GM18951 (cell line): ENCODE measurements around the gene MFSD12.
"Not testable (repeated sequence)": the region's sequence is repeated elsewhere in the genome, so short reads cannot be mapped to it uniquely, and the experiment has no call there.

Source experiments
- POLR2A ChIP-seq: IDR thresholded peaks from 4 replicates; pipeline ENCODE4 v1.6.1; 2011; ENCODE audit warnings: mild to moderate bottlenecking; ENCODE audit not compliant: insufficient read length, insufficient read depth; ENCODE audit errors: extremely low read depth
- in situ Hi-C: fragments of 300-500 bp; cut with MboI; formaldehyde crosslinking; loops from one replicate; pipeline ENCODE4 v1.12.0; 2022; ENCODE audit warnings: low sequenced_read_pairs, mixed read lengths, inconsistent platforms; ENCODE audit not compliant: unreplicated experiment

MFSD12 gene

DNA sequence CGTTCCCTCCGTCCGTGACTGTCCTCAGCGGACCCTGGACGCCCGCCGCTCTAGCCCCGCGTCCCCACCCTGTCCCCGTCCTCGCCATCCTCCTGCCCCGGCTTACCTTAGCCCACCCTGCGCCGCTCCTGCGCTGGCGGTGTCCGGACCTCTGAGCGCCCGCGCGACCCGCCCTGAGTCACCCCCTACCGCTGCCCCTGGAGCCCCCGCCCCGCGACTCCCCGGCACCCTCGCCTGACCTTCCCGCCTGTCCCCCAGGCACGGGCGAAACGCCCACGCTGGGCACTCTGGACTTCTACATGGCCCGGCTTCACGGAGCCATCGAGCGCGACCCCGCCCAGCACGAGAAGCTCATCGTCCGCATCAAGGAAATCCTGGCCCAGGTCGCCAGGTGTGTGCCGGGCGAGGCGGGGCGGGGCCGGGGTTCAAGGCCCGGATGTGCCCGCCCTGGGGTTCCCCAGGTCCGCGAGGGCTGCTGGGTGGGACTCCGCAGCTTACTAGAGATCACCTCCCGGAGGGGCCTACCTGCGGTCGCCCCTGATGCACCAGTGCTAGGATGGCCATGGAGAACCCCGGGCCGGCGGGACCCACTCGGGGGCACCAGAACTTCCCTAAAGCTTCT, 20.4 kb upstream of the MFSD12 start:
- in situ Hi-C loops = no loop called here

DNA sequence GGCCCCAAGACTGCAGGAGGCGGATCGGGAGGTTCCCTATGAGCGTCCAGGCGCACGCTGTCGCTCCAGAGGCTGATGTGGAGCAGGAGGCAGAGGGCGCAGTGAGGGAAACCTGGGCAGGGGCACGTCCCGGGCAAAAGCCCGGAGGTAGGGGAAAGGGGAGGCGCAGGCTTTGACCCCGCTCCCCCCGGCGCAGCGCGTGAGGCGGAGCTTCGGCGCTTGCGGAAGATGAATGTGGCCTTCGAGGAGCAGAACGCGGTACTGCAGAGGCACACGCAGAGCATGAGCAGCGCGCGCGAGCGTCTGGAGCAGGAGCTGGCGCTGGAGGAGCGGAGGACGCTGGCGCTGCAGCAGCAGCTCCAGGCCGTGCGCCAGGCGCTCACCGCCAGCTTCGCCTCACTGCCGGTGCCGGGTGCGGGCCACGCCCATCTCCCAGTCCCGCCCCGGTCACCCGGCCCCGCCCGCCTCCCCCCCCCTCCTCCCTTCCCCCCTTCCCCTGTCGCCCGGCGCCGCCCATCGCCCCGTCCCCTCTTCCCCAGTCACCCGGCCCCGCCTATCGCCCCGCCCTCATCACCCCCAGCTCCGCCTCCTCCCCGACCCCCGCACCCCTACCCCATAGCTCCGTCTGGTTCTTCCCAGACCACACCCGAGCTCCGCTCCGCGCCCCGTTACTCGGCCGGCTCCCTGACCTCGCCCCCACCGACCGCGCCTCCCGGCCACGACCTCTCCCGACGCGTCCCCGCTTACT, 19.5 kb upstream of the MFSD12 start:
- in situ Hi-C loops = no loop called here
- TF ChIP-seq POLR2A = no peak

More for the DNA sequence above, 20.4 kb upstream of the MFSD12 start:
- no peak for TF ChIP-seq POLR2A

DNA sequence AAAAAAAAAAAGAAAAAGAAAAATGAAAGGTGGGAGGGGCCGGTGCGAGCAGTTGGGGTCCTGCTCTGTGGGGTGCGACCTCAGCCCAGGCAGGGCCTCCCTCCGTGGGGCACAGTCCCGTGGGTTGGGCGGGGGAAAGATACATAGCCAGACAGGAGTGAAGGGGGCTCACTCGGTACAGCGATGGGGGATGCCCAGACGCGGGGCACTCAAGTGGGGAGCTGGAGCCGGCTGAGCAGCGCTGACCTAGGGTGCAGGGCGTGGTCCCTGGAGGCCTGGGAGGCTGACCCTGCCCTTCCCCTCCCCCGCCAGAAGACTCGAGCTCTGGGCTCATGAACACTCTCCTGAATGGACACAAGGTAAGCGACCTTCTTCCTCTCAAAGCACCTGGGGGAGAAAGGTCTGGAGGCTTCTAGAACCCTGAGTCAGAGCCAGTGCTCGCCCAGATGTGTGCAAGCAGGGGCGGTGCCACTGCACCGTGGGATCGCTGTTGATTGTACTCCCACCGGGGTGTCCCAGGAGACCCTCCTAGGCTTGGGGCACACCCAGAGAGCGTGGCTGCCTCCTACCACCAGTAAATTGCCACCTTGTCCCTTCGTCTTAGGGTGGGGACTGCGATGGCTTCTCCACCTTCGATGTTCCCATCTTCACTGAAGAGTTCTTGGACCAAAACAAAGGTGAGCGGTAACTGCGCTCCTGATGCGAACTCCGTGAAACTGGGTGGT, 18.7 kb upstream of the MFSD12 start:
- no peak for TF ChIP-seq POLR2A
- in situ Hi-C loops = no loop called here

DNA sequence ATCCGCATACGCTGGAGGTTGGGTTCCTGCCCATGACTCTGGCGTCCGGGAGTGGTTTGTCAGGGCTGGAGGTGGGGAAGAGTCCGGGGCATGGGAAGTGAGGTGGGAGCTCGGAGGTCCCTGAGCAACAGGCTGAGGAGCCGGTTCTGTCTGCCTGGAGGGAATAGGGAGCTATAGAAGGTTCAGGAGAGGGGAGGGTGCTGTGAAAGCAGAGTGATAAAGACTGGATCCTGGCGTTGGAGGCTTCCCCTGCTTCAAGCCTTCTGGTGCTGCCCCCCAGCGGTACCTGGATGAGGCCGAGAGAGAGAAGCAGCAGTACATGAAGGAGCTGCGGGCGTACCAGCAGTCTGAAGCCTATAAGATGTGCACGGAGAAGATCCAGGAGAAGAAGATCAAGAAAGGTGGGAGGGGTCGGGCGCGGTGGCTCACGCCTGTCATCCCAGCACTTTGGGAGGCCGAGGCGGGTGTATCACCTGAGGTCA, 17.9 kb upstream of the MFSD12 start:
- in situ Hi-C loops = no loop called here
- TF ChIP-seq POLR2A = no peak

DNA sequence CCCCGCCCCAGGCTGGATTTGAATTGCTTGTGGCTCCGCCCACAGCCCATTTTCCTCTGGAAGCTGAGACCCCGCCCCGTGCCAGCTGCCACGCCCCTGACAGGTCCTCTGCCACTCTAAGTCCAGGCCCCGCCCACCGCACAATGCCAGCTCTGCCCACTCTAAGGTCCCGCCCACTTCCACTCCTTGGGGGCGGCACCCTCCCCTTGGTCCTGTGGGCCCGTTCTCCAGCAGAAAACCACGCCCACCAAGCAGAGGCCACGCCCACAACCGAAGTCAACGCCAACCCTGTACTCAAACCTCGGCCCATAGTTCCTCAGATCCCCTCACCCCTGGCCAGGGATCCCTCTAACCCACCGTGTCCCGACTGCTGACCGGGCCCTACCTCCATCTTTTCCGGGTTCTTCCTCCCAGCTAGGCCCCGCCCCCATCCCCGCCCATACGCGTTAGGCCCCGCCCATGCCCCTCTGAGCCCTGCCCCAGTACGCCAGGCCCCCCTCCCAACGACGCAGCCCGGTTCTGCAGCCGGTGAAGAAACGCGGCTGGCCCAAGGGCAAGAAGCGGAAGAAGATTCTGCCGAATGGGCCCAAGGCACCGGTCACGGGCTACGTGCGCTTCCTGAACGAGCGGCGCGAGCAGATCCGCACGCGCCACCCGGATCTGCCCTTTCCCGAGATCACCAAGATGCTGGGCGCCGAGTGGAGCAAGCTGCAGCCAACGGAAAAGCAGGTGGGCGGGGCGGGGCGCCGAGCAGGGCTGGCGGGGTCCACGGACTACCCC, 16.7 kb upstream of the MFSD12 start:
- in situ Hi-C loops = no loop called here
- TF ChIP-seq POLR2A = no peak

DNA sequence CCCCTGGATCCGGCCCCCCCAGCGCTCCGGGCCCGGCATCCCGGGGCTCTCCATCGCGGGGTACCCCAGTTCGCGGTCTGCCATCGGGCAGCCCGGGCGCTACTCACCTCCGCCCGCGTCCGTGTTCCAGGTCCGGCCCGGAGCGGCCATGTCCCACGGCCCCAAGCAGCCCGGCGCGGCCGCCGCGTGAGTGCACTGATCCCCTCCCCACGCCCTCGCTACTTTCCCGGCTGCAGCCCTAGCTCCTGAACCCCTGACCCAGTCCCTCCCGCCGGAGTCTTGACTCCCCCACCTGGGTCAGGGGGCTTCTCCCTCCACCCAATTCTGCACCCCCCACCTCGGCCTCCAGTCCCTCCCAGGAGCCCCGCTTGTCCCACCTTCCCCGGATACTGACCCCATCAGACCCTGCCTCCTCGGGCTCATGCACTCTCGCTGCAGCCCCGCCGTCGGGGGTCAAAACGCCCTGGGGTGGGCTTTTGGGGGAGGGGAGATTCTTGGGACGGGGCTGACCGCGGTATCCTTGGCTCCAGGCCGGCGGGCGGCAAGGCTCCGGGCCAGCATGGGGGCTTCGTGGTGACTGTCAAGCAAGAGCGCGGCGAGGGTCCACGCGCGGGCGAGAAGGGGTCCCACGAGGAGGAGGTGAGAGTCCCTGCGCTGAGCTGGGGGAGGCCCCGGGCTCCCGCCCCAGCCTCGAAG, 15.9 kb upstream of the MFSD12 start:
- in situ Hi-C loops = no loop called here
- TF ChIP-seq POLR2A = no peak

DNA sequence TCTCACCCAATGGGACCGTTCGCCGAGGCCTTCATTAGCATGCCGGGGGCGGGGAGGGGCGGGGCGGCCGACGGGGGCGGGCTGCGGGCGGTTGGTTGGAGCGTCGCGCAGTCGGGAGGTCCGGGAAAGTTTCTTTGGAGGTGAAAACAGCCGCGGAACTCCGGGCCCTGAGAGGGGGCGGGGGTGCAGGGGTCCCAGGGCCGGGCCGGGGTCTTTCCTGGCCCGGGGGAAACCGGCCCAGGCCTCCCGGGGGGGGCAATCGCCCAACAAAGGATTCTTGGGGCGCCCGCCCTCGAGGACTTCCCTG, 15.4 kb upstream of the MFSD12 start, which contains the start of gene HMG20B:
Gene HMG20B, plus strand, starts transcription at position 90 of the 307 bp plus-strand sequence. CDS start 366 bp downstream, outside the sequence.
- TF ChIP-seq POLR2A = peak; percentile 31
- in situ Hi-C loops = no loop called here

DNA sequence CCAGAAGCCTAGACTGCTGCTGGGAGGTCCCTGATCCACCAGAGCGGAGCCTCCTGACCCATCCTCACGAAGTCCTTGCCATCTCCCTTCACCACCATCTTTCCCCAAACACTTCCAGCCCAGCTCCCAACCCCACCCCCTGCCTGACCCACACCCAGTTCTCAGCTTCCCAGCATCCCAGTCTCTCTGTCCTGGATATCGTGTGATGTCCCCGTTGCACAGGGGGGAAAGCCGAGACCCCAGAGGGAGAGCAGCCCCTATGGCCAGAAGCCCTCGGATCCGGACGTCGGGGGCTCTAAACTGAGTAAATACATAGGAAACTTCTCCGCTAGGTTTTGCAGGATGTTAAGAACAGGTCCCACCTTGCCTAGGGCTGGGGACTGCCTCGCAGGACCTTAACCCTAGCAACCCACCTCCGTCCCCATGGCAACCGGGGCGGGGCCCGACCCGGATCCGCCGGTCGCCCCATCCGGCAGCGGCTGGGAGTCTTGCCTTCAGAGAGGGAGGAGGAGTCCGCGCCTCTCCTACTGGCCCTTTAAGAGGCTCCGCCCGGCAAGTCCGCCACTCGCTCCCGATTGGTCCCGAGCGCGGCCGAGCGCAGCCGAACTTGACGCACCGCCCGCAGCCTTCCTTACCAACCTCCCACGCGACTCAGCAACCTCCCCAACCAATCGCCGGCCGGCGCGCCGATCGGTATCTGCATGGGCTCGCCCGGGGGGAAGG, 14.9 kb upstream of the MFSD12 start:
- TF ChIP-seq POLR2A = no peak
- in situ Hi-C loops = no loop called here

DNA sequence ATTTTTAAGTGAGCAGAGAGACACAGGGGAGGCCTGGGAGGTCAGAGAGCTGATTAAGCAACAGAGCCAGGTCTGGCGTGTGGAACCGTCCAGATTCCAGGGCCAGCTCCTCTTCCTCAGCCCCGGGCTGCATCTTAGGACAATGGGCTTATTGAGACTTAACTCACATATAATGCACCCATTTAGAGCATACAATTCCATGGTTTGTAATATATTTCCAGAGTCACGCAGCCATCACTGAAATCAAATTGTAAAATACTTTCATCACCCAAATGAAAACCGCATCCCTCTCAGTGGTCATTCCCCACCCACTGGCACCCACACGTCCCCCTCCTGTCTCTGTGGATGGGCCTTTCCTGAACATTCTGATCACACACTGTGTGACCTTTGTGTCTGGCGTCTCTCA, 13.2 kb upstream of the MFSD12 start:
- in situ Hi-C loops = no loop called here
- TF ChIP-seq POLR2A = no peak

DNA sequence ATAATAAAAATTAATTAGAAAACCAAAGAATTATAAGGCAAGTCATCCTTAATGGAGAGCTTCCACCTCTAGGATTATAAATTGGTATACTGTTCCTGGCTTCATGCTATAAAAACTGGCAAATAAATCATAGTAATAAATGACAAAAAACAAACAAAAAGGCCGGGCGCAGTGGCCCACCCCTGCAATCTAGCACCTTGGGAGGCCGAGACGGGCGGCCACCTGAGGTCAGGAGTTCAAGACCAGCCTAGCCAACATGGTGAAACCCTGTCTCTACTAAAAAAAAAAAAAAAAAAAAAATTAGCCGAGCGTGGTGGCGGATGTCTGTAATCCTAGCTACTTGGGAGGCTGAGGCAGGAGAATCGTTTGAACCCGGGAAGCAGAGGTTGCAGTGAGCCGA, 12.7 kb upstream of the MFSD12 start:
- in situ Hi-C loops = not testable (repeated sequence)

DNA sequence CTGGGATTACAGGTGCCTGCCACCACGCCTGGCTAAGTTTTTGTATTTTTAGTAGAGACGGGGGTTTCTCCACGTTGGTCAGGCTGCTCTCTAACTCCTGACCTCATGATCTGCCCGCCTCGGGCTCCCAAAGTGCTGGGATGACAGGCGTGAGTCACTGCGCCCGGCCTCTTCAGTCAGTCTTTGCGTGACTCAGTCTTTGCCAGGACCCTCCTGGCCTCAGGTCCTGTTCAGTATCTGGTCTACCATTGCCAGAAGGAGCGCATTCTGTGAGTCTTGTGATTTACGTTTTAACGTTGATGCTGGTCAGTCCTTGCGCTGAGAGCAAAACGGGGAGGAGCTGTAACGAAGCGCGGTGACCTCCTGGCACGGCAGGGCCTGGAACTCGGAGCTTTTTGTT, 7.8 kb upstream of the MFSD12 start:
- in situ Hi-C loops = no loop called here

DNA sequence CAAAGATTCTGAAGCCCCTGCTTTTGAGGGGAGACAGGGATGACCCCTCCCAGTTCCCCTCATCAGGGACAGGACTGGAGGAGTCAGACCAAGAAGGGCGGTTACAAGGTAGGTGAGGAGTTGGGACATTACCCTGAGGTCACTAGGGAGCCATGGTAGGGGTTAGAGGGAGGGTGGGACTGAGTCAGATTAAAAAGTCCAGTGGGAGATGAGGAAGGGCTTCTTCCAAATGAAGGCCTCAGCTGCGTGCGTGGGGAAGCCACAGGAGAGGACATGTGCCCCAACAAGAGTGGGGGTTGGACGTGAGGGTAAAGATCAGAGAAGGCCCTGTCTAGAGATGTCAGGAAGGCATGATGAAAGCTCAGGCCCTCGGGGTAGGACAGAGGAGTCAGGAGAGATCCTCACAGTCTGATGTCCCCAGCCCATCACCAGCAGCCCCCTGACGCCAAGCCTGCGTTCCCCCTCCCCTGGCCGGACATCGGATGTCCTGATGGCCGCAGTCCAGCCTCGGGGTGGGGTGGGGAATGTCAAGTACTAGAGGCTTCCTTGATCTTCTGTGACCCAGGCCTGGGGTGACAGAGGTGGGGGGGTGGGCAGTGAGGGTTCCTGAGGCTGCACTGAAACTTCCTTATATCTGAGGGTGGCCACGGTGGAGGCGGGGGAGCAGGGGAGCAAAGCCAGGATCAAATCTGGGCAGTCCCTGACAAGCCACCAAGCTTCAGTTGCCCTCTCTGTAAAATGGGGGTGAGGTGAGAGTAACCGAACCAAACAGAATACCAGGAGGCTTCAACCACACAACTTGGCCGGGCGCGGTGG, 6.5 kb upstream of the MFSD12 start:
- no peak for TF ChIP-seq POLR2A
- in situ Hi-C loops = no loop called here

More for the DNA sequence above, 7.8 kb upstream of the MFSD12 start:
- no peak for TF ChIP-seq POLR2A
